ENCODE results near the gene MYL10.

MYL10 gene

GRCh38 chr7:101597941-101598340 is 31.2 kb downstream of the MYL10 start:
- DNase-seq = no peak

- DNase-seq = no peak
Measured at GRCh38 chr7:101596898-101597297, 32.2 kb downstream of the MYL10 start.

DNA sequence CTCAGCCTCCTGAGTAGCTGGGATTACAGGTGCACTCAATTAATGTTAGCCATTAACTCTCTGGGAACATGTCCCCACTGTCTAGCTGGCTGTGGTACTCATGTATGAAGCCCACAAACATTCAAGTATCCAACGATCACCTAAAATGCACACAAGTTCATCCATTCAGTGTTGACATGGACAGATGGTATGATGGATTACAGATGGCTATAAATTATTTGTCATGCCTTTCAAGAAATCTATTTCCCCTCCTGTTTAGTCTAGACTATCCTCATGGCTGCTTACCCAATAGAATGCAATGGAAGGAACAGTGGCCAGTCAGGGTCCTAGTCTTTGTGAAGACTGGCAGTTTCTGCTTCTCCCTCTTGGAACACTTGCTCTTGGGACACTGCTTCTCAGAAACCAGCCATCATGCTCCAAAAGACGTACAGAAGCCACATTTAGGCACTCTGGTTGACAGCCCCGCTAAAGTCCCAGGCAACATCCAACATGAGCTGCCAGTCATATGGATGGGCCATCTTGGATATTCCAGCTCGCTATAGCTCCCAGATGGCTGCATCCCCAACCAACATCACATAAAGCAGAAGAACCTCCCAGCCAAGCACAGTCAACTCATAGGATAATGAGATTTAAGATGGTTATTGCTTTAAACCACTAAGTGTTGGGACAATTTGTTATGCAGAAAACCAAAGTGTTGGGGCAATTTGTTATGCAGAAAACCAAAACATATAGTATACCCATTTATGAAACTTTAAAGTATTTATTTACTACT is 33.1 kb downstream of the MYL10 start:
- DNase-seq = no peak

GRCh38 chr7:101595246-101595645 is 33.9 kb downstream of the MYL10 start:
- DNase-seq = no peak

DNA sequence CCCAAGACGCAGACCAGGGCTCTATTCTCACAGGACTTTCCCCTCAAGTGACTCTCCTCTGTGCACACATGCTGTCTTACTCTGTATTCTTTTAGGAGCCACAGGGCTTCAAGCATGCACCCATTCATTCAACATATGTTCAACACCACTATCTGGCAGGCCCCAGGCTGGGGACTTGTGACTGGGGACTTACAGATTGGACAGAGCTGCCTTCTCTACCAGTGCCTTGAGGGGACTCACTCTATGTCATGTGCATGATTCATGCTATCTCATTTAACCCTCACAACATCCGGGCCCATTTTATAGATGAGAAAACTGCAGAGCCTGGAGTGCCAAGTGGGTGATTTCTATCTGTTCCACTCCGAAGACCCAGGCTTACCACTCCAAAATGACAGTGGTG is 34.3 kb downstream of the MYL10 start:
- no peak for DNase-seq

DNA sequence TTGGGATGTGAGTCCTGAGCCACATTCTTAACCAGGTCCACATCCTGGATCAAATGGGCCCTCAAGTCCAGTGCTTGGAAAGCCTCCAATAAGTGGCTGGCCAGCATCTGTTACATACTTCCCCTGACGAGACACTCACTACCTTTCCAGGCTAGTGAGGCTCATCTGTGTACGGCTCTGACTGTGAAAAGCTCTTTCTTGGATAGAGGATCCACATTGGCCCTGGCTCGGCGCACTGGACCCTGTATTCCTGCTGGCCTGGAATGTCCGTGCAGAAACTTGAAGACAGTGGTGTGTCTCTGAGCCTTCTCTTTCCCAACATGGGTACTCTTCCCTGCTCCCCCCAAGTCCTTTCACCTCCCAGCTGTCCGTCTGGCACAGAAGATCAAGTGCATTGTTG is 35.5 kb downstream of the MYL10 start:
- no peak for DNase-seq

GRCh38 chr7:101591504-101591903 is 37.6 kb downstream of the MYL10 start:
- DNase-seq = no peak

- no peak for DNase-seq
Measured at GRCh38 chr7:101590663-101591435, 38.2 kb downstream of the MYL10 start.

DNA sequence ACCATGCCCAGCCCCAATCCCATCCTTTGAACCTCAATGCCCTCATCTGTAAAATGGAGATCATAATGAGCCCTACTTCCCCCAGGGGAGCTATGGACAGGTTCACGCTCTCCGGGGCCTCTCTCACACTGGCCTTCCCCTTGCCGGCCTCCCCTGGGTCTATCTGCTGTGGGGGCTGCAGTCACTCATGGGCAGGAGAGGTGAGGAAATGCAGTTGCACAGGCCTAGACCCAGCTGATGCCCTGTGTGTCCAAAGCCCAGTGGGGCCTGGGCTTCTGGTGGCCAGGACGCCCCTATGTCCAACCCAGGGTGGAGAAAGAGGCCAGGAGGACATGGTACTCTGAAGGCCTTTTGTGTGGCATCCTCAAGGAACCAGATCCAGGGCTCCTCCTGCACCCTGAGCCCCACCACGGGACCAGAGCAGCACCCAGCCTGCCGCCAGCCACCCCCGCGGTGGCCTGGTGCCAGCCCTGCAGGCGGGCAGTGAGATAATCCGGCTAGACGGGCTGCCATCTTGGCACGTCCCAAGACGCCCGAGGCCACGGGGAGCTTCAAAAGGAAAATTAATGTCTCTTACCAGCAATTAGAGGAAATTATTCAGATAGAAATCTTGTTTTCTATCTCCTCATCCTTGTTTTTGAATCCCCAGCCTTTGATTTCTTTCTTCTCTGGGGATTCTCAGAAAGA is 39.0 kb downstream of the MYL10 start:
- no peak for DNase-seq

- no peak for DNase-seq
Measured at GRCh38 chr7:101589052-101589451, 40.0 kb downstream of the MYL10 start.

- no peak for DNase-seq
Measured at GRCh38 chr7:101588131-101588935, 40.8 kb downstream of the MYL10 start.

GRCh38 chr7:101586906-101587677 is 42.0 kb downstream of the MYL10 start:
- no peak for DNase-seq

DNA sequence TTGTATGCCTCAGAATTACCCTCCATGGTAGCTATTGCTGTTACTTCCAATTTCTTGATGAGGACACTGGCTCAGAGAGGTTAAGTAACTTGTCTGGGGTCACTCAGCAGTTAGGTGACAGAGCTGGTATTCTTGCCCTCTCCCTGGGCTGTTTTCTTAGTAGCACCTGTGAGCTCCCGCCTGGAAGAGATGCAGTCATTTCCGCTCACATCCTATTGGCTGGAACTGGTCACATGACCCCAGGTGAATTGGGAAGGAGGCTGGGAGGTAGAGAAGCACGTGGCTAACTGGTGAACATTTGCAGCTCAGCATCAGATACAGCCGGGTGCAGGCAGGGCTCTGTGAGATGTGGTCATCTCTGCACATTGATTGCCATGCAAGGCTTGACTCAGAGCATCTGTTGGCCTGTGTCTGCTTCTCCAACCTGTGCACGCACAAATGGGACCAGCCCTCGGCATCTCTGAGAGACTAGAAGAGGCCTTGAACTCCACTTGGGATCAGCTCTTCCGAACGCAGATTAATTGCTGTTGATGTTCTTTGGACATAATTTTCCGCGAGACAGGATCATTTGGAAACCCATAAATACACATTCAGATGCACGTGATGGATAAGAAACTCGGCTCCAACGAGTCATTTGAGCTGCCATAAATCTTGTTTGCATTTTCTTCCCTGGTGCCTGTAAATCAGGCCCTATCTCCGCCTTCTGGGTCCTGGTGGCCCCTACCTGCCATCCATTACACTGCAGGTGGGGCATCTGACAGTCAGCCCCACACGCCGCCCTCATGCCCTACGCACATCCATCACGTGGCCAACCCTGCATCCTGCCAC is 42.8 kb downstream of the MYL10 start:
- DNase-seq = no peak

GRCh38 chr7:101582971-101583370 is 46.1 kb downstream of the MYL10 start:
- DNase-seq = no peak

GRCh38 chr7:101581891-101582290 is 47.2 kb downstream of the MYL10 start:
- no peak for DNase-seq

GRCh38 chr7:101580596-101580995 is 48.5 kb downstream of the MYL10 start:
- DNase-seq = no peak

DNA sequence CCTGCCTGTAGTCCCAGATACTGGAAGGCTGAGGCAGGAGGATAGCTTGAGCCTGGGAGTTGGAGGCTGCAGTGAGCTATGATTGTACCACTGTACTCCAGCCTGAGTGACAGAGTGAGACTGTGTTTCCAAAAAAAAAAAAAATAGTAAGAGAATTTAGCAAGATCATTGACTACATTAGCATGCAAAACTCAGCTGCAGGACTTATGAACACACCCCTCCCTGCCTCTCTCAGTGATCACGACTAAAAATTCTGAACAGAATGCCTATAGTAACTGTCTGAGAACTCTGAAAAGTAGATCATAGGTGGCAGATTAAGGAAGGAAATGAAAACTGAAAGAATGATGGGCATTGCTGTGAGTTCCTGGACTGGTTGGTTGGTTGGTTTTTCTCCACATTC is 50.5 kb downstream of the MYL10 start:
- DNase-seq = no peak

DNA sequence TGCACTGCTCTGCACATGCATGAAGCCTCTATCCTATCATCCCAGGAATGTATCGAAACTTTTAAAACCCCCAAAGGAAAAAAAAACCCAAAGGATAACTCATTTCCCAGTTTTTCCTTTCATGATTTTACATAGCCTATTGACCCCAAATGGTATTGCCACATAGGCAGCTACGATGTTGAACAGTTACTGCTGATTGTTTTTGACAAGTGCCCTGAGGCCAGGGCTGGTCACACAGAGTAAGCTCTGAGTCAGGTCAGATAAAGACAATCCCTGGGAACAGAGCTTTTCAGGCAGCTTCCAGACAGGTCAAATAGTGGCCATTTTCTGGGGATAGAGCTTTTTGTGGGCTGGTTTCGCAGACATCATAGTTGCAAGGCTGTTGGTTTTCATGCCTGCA is 52.1 kb downstream of the MYL10 start:
- no peak for DNase-seq

- DNase-seq = no peak
Measured at GRCh38 chr7:101575721-101576120, 53.4 kb downstream of the MYL10 start.

GRCh38 chr7:101575168-101575567 is 53.9 kb downstream of the MYL10 start:
- DNase-seq = no peak
